Cardiac muscle cell (in vitro differentiated cells and primary cell): Measurements from ENCODE around the gene RYR2. TPM values are rescaled to one million over a fixed set of nuclear protein-coding genes. Genes with fewer than 3 reads are reported as not detected.

Experiments
- DNase-seq, 2 donors: peaks; one replicate each; pipeline versions ENCODE4 v3.0.0 to v3.0.0-alpha.2; 2010 to 2017; ENCODE audit warnings: low read depth in 1 of 2, low spot score in 1 of 2
- H3K27ac ChIP-seq: fragments of 200-600 bp; sonication (generic); 2 replicates; pipeline ENCODE4 v1.5.1; 2016
- H3K27me3 ChIP-seq: fragments of 200-600 bp; sonication (generic); 2 replicates; pipeline ENCODE4 v1.6.0; 2016; ENCODE audit warnings: control low read depth
- H3K36me3 ChIP-seq: fragments of 200-600 bp; sonication (generic); 2 replicates; pipeline ENCODE4 v1.5.1; 2016; ENCODE audit warnings: control low read depth
- H3K4me1 ChIP-seq: fragments of 200-600 bp; sonication (generic); 2 replicates; pipeline ENCODE4 v1.8.1; 2017; ENCODE audit warnings: low read depth, mild to moderate bottlenecking, mixed run types
- H3K4me3 ChIP-seq: fragments of 200-600 bp; sonication (generic); 2 replicates; pipeline ENCODE4 v1.5.1; 2016; ENCODE audit warnings: mild to moderate bottlenecking
- H3K9me3 ChIP-seq: fragments of 200-600 bp; sonication (generic); 2 replicates; pipeline ENCODE4 v1.5.1; 2017; ENCODE audit warnings: low read depth, mild to moderate bottlenecking, control low read depth
- CTCF ChIP-seq: IDR thresholded peaks from 2 replicates; pipeline ENCODE4 v1.5.1; 2012; ENCODE audit warnings: low read depth, mild to moderate bottlenecking, low read length
- polyA plus RNA-seq: library from polyadenylated mRNA; unstranded; fragments of >200 nt; fragmentation: Nextera tagmentation; extraction: Ambion mirVana; gene quantifications from 2 replicates; pipeline ENCODE4 v1.2.1, GENCODE V29; 2016
- total RNA-seq: library from RNA; depleted of rRNA; stranded (reverse); fragments of >200 nt; gene quantifications from 2 replicates; pipeline ENCODE4 v1.2.3, GENCODE V29; 2016

Gene RYR2
- total and polyA plus RNA-seq, 2 experiments from 2014 or later, result 29.8 to 155 TPM

GRCh38 chr1:237070519-237070918 lies 28.5 kb downstream of the RYR2 start:
- Histone ChIP-seq H3K4me1 (peaks cover 22% of the 10 kb centered on the region), H3K4me3 (no peak overlapping the region), H3K27me3 (no peaks in the 10 kb centered on the region), H3K27ac (peak overlapping the region; percentile 56), H3K9me3 (no peaks in the 10 kb centered on the region), H3K36me3 (no peaks in the 10 kb centered on the region)
- TF ChIP-seq CTCF, result no peak
- DNase-seq, result no peak

GRCh38 chr1:237071641-237072420 lies 29.8 kb downstream of the RYR2 start:
- Histone ChIP-seq H3K36me3 (no peaks in the 10 kb centered on the region), H3K4me1 (peaks cover 22% of the 10 kb centered on the region), H3K4me3 (no peak overlapping the region), H3K9me3 (no peaks in the 10 kb centered on the region), H3K27me3 (no peaks in the 10 kb centered on the region), H3K27ac (peak overlapping the region; percentile 55)
- DNase-seq, result no peak
- no peak for TF ChIP-seq CTCF

- H3K27me3 ChIP-seq, result no peaks in the 10 kb centered on the region
- DNase-seq, result no peak
- peak overlapping the region; percentile 71 for H3K27ac ChIP-seq
- TF ChIP-seq CTCF, result no peak
- no peak overlapping the region for H3K4me3 ChIP-seq
- H3K4me1 ChIP-seq, result no peaks in the 10 kb centered on the region
- H3K36me3 ChIP-seq, result no peaks in the 10 kb centered on the region
- no peaks in the 10 kb centered on the region for H3K9me3 ChIP-seq
These were observed 32.6 kb downstream of the RYR2 start for GRCh38 chr1:237074371-237075117.

- no peak for TF ChIP-seq CTCF
- DNase-seq, result no peak
- H3K4me1 ChIP-seq, result peaks cover 19% of the 10 kb centered on the region
- H3K9me3 ChIP-seq, result no peaks in the 10 kb centered on the region
- H3K27me3 ChIP-seq, result no peaks in the 10 kb centered on the region
- H3K27ac ChIP-seq, result peak overlapping the region; percentile 54
- H3K4me3 ChIP-seq, result no peak overlapping the region
- H3K36me3 ChIP-seq, result no peaks in the 10 kb centered on the region
These were observed 42.5 kb downstream of the RYR2 start for GRCh38 chr1:237084341-237085077.

GRCh38 chr1:237091691-237092090 lies 49.7 kb downstream of the RYR2 start:
- H3K4me3 ChIP-seq, result no peak overlapping the region
- H3K4me1 ChIP-seq, result peaks cover 40% of the 10 kb centered on the region
- no peaks in the 10 kb centered on the region for H3K36me3 ChIP-seq
- peak overlapping the region; percentile 15 for H3K27ac ChIP-seq
- DNase-seq, result no peak
- H3K9me3 ChIP-seq, result no peaks in the 10 kb centered on the region
- TF ChIP-seq CTCF, result no peak
- H3K27me3 ChIP-seq, result no peaks in the 10 kb centered on the region
